ENCODE data around the gene PLPP1. TPM values are rescaled to one million over a fixed set of nuclear protein-coding genes. Genes with fewer than 3 reads are reported as not detected.

The PLPP1 gene
- polyA plus RNA-seq, 1 of the 3 experiments (the other 2 are of a cell fraction) = 32.8 TPM

DNA sequence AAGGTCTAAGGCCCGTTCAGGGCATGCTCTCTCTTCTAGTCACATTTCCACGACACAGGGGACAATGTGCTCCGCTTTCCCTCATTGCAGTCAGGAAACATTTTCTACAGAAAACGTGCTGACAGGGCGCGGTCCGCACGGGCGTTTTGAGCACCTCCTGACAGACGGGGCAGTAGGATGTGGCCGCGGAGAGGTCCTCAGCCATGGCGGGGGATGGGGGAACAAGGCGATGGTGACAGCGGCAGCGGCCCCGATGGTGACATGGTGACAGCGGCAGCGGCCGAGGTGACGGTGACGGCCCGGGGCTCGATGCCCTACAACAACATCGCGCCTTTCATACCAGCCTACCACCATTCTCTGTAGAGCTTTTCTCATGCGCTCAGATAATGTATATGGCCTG, 4.1 kb downstream of the PLPP1 start:
- Histone ChIP-seq H3K4me2 (no peak overlapping the region), H3F3A (replicated peaks; ENCODE audit: insufficient read depth) (peaks cover 9% of the 10 kb centered on the region), H3K27me3 (ENCODE audit: insufficient read depth) (no peaks in the 10 kb centered on the region), H3K27ac (ENCODE audit: low read depth in 2 of 2, low read length in 1 of 2) (no peak overlapping the region), H4K20me1 (ENCODE audit: insufficient read depth) (peaks cover 6% of the 10 kb centered on the region; the same call in 1 of the 2 replicates), H3K4me3 (ENCODE audit: low read depth in 2 of 2, low read length in 1 of 2) (no peak overlapping the region), H2AFZ (ENCODE audit: low read depth) (no peak overlapping the region), H3K79me2 (ENCODE audit: insufficient read depth) (peaks cover 57% of the 10 kb centered on the region), H3K36me3 (replicated peaks in 1 of 2; ENCODE audit: control insufficient read depth in 1 of 2, insufficient read depth in 2 of 2, low read length in 1 of 2) (peaks cover 0 to 9% of the 10 kb centered on the region in 2 experiments), H3K9ac (no peak overlapping the region), H3K9me3 (no peaks in the 10 kb centered on the region), H3K9me2 (no peaks in the 10 kb centered on the region), H3K4me1 (ENCODE audit: control insufficient read depth in 1 of 2, insufficient read depth in 2 of 2, low read depth in 1 of 2, low read length in 1 of 2) (peaks cover 0 to 6% of the 10 kb centered on the region in 2 experiments; a peak in 2 of 4 replicates)
- DNase-seq = no peak
- 97% methylated on average over 27 of the region's 27 CpGs for WGBS (ENCODE audit: low lambda C conversion rate)
- CTCF ChIA-PET = no interaction called here
- no peak for TF ChIP-seq EP300 (IDR thresholded peaks at IDR 0.05; ENCODE audit: borderline replicate concordance in 1 of 2, low read depth in 1 of 2, low read length in 1 of 2)
- TF ChIP-seq, protein P1, sequence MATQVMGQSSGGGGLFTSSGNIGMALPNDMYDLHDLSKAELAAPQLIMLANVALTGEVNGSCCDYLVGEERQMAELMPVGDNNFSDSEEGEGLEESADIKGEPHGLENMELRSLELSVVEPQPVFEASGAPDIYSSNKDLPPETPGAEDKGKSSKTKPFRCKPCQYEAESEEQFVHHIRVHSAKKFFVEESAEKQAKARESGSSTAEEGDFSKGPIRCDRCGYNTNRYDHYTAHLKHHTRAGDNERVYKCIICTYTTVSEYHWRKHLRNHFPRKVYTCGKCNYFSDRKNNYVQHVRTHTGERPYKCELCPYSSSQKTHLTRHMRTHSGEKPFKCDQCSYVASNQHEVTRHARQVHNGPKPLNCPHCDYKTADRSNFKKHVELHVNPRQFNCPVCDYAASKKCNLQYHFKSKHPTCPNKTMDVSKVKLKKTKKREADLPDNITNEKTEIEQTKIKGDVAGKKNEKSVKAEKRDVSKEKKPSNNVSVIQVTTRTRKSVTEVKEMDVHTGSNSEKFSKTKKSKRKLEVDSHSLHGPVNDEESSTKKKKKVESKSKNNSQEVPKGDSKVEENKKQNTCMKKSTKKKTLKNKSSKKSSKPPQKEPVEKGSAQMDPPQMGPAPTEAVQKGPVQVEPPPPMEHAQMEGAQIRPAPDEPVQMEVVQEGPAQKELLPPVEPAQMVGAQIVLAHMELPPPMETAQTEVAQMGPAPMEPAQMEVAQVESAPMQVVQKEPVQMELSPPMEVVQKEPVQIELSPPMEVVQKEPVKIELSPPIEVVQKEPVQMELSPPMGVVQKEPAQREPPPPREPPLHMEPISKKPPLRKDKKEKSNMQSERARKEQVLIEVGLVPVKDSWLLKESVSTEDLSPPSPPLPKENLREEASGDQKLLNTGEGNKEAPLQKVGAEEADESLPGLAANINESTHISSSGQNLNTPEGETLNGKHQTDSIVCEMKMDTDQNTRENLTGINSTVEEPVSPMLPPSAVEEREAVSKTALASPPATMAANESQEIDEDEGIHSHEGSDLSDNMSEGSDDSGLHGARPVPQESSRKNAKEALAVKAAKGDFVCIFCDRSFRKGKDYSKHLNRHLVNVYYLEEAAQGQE (IDR thresholded peaks at IDR 0.05; ENCODE audit: low read depth, low read length) = no peak
- no peak for TF ChIP-seq GABPA (IDR thresholded peaks at IDR 0.05; ENCODE audit: low read depth)
- TF ChIP-seq, protein P2, sequence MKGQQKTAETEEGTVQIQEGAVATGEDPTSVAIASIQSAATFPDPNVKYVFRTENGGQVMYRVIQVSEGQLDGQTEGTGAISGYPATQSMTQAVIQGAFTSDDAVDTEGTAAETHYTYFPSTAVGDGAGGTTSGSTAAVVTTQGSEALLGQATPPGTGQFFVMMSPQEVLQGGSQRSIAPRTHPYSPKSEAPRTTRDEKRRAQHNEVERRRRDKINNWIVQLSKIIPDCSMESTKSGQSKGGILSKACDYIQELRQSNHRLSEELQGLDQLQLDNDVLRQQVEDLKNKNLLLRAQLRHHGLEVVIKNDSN (IDR thresholded peaks at IDR 0.05; ENCODE audit: borderline replicate concordance, low read depth) = no peak
- TF ChIP-seq, protein P3, sequence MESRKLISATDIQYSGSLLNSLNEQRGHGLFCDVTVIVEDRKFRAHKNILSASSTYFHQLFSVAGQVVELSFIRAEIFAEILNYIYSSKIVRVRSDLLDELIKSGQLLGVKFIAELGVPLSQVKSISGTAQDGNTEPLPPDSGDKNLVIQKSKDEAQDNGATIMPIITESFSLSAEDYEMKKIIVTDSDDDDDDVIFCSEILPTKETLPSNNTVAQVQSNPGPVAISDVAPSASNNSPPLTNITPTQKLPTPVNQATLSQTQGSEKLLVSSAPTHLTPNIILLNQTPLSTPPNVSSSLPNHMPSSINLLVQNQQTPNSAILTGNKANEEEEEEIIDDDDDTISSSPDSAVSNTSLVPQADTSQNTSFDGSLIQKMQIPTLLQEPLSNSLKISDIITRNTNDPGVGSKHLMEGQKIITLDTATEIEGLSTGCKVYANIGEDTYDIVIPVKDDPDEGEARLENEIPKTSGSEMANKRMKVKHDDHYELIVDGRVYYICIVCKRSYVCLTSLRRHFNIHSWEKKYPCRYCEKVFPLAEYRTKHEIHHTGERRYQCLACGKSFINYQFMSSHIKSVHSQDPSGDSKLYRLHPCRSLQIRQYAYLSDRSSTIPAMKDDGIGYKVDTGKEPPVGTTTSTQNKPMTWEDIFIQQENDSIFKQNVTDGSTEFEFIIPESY (IDR thresholded peaks at IDR 0.05; ENCODE audit: borderline replicate concordance, low read depth) = no peak
- no peak for TF ChIP-seq NFIC (IDR thresholded peaks at IDR 0.05; ENCODE audit: borderline replicate concordance)
- TF ChIP-seq MXI1 (IDR thresholded peaks at IDR 0.05; ENCODE audit: low read depth, low read length) = no peak
- POLR2A ChIA-PET = no interaction called here

DNA sequence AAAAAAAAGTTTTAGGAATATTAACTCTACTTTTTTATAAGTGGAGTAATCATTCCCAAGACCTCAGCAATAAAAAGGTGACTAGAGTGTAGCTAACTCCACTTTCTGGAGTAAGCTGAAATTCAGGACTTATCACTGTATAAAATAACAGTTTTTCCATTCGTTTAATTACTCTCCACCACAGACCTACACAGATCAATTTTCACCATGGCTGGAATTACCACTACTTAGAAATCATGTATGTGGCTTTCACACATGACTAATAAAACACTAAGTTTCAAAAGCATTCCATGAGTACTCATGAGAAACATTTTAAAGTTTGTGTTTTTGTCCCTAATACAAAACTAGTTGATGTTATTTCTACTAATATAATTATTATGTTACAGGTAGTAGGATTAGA, 9.9 kb downstream of the PLPP1 start:
- Histone ChIP-seq H4K20me1 (ENCODE audit: insufficient read depth) (peaks cover 10% of the 10 kb centered on the region; the same call in 1 of the 2 replicates), H3K9ac (no peak overlapping the region), H3F3A (replicated peaks; ENCODE audit: insufficient read depth) (peaks cover 8% of the 10 kb centered on the region), H3K4me2 (no peak overlapping the region), H3K9me2 (no peaks in the 10 kb centered on the region), H3K79me2 (ENCODE audit: insufficient read depth) (peaks cover 50% of the 10 kb centered on the region), H3K27me3 (ENCODE audit: insufficient read depth) (no peaks in the 10 kb centered on the region), H2AFZ (ENCODE audit: low read depth) (no peak overlapping the region), H3K9me3 (no peaks in the 10 kb centered on the region), H3K4me1 (ENCODE audit: control insufficient read depth in 1 of 2, insufficient read depth in 2 of 2, low read depth in 1 of 2, low read length in 1 of 2) (no peaks in the 10 kb centered on the region), H3K27ac (ENCODE audit: low read depth in 2 of 2, low read length in 1 of 2) (no peak overlapping the region), H3K36me3 (replicated peaks in 1 of 2; ENCODE audit: control insufficient read depth in 1 of 2, insufficient read depth in 2 of 2, low read length in 1 of 2) (peaks cover 0 to 11% of the 10 kb centered on the region in 2 experiments), H3K4me3 (ENCODE audit: low read depth in 2 of 2, low read length in 1 of 2) (no peak overlapping the region)
- CTCF ChIA-PET = no interaction called here
- POLR2A ChIA-PET = no interaction called here
- no peak for DNase-seq
- WGBS (ENCODE audit: low lambda C conversion rate) = 88% methylated on average over 1 of the region's 1 CpG
- TF ChIP-seq RAD21 (IDR thresholded peaks at IDR 0.05; ENCODE audit: low read length) (no peak), ELF1 (IDR thresholded peaks at IDR 0.05) (no peak), CHD2 (IDR thresholded peaks at IDR 0.05; ENCODE audit: low read length, partially characterized antibody) (no peak), TCF12 (IDR thresholded peaks at IDR 0.05) (no peak), NRF1 (IDR thresholded peaks at IDR 0.05; ENCODE audit: low read depth, low read length) (no peak), RCOR1 (IDR thresholded peaks at IDR 0.05; ENCODE audit: low read length) (no peak), NFIC (IDR thresholded peaks at IDR 0.05; ENCODE audit: borderline replicate concordance) (no peak), SMC3 (IDR thresholded peaks at IDR 0.05; ENCODE audit: low read depth, low read length) (no peak), TEAD4 (IDR thresholded peaks at IDR 0.05; ENCODE audit: borderline replicate concordance, insufficient read depth) (no peak), FOSL2 (IDR thresholded peaks at IDR 0.05; ENCODE audit: borderline replicate concordance, low read depth) (no peak), YY1 (IDR thresholded peaks at IDR 0.05; ENCODE audit: low read depth) (no peak)
- TF ChIP-seq, protein P2 (IDR thresholded peaks at IDR 0.05; ENCODE audit: borderline replicate concordance, low read depth) = no peak
- TF ChIP-seq, protein P3 (IDR thresholded peaks at IDR 0.05; ENCODE audit: borderline replicate concordance, low read depth) = no peak
- TF ChIP-seq, protein P4, sequence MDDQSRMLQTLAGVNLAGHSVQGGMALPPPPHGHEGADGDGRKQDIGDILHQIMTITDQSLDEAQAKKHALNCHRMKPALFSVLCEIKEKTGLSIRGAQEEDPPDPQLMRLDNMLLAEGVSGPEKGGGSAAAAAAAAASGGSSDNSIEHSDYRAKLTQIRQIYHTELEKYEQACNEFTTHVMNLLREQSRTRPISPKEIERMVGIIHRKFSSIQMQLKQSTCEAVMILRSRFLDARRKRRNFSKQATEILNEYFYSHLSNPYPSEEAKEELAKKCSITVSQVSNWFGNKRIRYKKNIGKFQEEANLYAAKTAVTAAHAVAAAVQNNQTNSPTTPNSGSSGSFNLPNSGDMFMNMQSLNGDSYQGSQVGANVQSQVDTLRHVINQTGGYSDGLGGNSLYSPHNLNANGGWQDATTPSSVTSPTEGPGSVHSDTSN (IDR thresholded peaks at IDR 0.05) = no peak

Data from SK-N-SH (cell line).